ENCODE results near the gene SARDH.

GRCh38 chr9:133631111-133631510, 107.0 kb downstream of the SARDH start:
- TF ChIP-seq CTCF (conservative IDR thresholded peaks at IDR 0.05; ENCODE audit: low read length): no peak
- no peak for TF ChIP-seq EZH2phosphoT487 (IDR thresholded peaks at IDR 0.05; ENCODE audit: borderline replicate concordance)
